HG03442 (cell line): ENCODE measurements around the gene ASTN2.
"Not testable (repeated sequence)": the region's sequence is repeated elsewhere in the genome, so short reads cannot be mapped to it uniquely, and the experiment has no call there.

Experiments
- ATAC-seq: cut with Tn5 transposase; IDR thresholded peaks from one replicate; pipeline ENCODE4 v1.9.1; 2021; ENCODE audit warnings: mild to moderate bottlenecking, moderate library complexity; ENCODE audit not compliant: unreplicated experiment

ASTN2 gene

DNA sequence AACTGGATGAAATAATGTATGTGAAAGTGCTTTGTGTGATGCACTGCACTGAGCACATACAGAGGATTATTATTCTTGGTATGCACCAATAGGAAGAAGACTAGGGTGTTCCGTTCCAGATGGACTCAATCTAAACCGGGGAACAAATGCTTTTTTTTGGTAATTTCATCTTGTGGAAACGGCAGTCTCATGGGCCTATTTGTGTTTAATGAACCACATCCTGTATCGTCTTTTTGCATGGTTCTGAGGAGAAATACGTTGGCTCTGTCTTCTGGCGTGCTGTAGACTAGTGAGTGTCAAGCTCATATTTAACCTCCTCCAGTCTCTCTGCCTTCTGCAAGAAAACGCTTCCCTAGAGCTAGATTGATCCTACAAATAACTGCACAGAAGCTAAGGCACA, 697.7 kb downstream of the ASTN2 start:
- no peak for ATAC-seq

DNA sequence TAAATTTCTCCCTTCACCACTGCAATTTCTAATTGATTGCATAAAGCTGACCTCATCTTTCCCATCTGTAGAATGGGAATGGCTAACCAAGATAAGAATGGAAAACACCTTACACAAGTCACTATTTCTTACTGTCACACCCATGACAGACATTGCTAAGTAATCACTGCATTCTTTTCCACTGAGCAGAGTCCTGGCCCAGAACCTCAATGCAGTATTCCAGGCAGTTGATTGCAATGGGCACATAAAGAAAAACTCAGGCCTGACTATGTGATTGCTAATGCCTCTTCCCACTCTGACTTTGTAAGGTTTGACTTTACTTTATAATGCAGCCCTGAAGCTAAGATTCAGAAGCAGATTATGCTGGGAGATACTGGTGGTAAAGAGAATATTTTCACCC, 698.4 kb downstream of the ASTN2 start:
- ATAC-seq: no peak

DNA sequence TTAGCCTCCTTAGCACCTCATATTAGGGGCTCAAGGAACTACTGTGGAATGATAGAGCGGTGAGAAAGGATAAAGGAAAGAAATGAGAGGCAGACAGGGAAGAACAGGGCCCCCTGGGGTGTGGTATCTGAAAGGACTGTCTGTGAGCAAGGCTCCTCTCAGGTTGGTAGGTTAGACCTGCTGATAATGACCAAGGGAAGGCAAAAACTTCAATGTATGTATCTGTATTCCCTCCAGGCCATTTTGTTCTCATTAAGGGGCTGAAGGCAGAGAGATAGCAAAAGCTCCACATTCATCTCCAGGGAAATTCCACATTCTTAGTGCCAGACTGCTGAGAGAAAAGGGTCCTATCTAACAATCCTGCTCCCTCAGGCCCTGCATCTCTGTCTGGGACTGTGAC, 699.1 kb downstream of the ASTN2 start:
- no peak for ATAC-seq

DNA sequence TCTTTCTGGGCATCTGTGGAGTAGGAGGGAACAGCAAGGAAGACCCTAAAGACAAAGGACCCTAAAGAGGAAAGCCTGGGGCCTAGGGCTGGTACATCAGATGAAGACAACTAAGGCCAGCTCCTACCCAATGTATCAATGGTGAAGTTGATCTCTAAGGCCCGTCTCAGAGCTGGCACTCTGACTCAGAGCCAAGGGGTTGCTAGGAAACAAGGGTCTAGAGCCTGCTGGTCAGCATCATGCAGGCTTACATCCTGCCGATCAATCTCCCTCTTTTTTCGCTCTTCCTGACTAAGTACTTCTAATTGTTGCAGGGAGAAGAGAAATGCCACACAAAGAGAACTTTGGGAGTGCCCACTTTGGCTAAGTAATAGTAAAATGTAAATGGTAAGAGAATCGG, 701.6 kb downstream of the ASTN2 start:
- ATAC-seq: no peak

DNA sequence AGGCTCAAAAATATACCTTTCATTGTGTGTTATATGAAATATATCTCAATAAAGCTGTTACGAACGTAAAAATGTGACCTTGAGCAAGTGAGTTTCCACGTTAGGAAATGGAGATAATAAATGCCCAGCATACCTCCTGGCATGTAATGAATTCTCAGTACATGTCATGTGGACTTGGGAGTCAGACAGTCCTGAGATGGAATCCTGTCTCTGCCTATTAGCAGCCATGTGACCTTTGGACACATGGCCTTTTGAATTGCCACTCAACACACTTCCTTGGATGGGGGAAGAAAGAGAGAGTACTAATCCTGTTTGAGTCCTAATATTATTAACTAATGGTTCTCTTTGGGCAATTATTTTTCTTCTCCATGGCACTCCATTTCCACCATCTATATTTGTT, 702.1 kb downstream of the ASTN2 start:
- no peak for ATAC-seq

DNA sequence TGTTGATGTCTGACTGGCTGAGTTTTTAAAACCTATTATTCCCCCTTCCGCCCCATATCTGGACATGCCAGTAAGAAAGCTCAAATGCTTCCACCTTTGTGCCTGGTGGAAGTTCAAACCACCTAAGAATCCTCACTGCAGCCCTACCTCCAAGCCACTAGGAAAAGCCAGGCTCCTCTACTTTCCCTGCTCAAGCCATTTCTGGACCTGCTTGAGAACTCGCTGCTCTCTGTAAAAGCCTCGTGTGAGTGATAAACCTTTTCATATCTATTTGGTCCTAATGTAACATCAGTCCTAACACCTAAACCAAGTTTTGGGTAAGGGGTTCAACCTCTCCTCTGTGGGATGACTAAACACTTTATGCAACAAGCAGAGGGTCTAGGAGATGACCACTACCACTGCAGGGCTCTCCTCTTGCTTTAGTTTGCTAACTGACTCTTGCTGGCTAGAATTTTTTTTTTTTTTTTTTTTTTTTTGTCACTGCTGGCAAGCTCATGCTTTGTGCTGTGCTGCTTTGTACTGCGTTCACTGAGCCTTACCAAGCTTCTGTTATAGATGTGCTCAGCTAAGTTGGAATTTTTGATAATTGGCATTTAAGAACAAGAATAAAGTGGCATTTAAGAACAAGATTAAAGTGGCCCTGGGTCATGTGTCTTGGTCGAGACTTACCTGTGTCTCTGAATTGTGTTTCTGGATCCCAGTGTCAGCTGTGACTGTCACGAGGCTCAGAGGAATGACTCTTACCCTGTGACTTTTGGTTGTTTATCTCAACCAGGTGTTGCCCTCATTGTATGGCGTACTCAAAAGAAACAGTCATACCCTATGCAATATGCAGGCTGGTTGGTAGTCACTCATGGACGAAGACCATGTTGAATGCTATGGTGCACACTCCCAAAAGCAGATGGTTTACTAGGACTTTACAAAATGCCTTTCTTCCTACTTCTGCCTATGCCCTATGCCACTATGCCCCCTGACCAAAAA, 708.3 kb downstream of the ASTN2 start:
- ATAC-seq: no peak

DNA sequence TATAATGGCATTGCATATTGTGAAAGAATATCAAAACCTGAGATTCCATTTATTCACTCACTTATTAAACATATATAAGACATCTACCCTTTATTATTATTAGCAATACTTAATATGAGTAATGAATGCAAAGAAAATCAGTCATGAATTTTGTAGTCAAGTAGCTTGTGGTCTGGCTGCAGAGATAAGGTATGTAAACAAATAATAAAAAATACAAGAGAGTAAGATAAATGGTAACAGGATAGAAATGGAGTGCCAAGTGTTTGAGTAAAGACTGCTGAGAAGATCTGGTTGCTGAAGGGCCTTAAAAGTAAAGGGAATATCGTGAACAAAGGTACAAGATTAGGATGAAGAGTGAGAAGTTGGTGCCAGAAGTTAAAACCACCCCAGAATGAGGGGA, 709.3 kb downstream of the ASTN2 start:
- no peak for ATAC-seq

DNA sequence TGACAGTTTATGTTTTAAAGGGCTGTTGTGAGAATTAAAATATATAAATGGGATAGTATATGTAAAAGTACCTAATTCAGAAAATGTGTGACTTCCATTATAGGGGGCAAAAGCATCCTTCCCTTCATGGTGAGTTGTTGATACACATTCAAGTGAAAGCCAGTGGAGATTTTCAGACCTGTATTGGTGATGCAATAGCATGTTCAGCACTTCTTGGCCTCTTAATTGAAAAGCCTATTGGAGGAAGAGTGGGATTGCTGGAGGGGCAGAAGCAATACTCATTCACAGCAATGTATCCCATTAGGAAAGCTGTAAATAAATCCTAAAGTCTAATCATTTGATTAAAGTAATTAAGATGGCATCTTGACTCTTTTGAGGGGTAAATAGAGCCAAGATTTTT, 710.4 kb downstream of the ASTN2 start:
- ATAC-seq: no peak

DNA sequence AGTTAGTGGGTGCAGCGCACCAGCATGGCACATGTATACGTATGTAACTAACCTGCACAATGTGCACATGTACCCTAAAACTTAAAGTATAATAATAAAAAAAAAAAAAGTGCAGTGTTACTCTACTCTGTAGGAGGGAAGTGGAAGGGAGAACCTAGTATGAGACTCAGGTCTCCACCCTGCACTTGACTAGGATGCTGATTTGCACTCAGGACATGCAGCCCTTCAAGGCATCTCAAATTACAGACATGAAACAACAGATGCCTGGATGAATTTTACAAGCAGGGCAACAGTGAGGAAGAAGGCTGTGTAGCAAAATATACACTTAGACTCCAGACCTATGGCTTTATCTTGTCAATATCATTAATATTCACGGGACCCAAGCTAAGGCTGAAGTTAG, 711.2 kb downstream of the ASTN2 start:
- no peak for ATAC-seq

DNA sequence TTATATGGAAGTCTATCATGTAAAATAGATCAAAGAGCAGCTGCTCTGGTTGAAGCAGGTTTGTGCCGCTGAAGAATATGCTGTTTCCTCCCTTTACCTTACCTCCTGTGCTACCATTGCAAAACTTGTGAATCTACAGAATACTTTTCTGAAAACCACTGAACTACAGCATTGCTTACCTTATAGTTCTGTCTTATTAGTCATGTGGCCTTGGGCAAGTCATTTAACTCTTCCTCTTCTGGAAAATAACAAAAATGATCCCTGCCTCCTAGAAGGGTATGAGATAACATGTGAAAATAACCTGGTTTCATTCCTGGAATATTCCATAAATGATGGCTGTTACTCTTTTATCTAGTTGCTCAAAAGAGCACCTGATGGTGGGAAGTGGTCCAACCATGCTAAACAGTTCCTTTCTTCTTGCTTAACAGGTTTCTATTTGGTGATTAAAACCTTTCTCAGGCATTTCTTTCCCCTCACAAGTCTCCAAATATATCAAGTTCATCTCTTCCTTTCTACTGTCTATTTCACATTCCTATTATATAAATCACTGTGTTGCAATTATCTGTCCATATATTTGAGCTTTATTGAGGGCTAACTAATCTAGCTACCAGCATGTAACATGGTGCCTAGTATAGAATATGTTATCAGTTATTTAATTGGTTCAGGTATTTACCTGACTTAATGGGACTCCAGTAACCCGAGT, 712.8 kb downstream of the ASTN2 start:
- no peak for ATAC-seq

DNA sequence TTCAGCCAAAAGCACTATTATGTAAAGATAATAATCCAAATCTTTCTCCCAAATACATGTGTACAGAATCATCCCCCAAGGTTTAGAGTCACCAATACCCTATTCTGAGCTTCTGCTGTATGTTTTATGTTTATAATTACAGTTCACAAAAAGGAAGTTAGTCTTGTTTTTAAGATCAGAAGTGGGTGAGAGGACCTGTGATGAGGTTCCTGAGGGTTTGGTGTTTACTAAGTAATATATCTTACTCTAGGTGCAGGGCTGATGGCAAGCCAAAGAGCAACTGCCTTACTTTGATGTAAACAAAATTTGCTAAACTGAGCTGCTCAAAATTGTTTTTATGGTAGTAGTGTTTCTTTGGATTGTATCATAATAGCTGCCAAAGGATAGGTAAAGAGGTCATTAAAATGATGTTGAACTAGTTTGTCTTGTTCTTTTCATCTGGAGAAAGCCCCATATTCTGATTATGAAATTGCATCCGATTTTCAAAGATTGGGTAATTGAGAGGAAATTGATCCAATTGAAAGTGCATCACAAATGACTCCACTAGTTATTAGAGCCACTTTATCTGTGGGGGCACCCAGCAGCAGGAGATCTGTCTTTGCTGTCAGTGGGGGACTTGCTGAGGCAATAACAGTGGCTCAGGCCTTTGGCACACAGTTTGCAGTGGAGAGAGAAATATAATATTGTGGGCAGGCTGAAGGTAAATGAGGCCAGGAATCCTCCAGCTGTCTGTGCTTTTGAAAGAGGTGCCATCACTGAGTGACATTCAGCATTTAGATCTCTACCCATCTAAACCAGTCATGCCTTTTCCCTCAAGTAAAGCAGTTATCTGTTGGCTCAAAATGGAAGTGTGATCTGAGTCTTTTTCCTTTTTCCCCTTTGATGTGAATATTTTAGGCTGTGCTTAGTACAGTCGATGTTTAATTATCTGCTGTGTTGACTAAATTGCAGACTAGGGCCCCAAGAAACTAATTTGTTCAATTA, 713.7 kb downstream of the ASTN2 start:
- no peak for ATAC-seq

DNA sequence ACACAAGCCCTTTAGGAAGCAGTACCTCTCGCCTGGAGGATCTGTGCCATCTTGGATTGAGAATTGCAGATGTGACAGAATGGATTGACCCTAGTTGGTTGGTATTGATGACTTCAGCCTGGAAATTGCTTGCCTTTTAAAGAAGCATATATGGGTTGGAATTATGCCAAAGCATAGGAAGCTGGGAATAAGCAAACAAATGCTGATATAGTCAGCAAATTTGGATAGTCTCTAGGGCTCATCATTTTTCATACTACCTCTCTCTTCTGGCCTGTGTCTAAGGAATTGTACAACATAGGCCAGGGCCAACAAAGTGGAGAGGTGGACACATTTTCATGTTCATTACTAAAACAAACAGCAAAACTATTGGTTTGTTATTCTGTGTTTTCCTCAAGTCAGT, 714.6 kb downstream of the ASTN2 start:
- ATAC-seq: no peak

DNA sequence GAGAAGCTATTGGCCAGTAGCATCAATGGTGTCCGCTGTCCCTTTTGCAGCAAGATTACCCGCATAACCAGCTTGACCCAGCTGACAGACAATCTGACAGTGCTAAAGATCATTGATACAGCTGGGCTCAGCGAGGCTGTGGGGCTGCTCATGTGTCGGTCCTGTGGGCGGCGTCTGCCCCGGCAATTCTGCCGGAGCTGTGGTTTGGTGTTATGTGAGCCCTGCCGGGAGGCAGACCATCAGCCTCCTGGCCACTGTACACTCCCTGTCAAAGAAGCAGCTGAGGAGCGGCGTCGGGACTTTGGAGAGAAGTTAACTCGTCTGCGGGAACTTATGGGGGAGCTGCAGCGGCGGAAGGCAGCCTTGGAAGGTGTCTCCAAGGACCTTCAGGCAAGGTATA, 717.0 kb downstream of the ASTN2 start:
- no peak for ATAC-seq

DNA sequence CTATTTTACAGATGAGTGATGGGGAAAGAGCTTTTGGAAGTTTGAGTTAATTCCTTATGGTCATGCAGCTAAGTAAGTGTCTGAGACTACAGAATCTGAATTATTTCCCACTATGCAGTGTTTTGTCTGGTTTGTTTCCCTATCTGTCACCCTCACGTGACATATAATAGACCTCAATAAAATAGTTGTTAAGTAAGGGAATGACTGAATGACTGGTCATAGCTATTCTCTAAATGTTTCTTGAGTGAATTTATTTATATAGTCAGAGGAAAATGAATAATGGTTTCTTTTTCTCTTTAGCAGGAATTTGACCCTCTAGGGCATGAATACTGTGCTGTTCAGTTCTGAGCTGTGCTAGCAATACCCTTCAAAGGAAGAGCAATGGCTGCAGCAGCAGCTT, 717.5 kb downstream of the ASTN2 start:
- ATAC-seq: no peak

DNA sequence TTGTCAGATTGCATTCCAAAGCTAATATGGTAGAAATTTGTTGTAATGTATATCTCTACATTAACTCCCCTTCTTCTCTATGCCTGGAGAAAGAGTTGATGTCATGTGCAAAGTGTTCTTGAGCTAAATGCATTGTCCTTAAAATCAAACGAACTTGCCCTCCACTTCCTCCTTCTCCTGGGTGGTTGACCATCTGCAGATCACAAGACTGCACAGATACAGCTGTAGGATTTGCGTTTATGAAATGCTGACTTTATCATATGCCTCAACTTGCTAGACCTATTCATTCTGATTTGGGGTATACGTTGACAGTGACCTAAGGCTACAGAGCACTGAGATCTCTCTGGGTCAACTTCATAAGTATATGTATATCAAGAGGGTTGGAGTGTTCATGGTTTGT, 719.4 kb downstream of the ASTN2 start:
- ATAC-seq: no peak

DNA sequence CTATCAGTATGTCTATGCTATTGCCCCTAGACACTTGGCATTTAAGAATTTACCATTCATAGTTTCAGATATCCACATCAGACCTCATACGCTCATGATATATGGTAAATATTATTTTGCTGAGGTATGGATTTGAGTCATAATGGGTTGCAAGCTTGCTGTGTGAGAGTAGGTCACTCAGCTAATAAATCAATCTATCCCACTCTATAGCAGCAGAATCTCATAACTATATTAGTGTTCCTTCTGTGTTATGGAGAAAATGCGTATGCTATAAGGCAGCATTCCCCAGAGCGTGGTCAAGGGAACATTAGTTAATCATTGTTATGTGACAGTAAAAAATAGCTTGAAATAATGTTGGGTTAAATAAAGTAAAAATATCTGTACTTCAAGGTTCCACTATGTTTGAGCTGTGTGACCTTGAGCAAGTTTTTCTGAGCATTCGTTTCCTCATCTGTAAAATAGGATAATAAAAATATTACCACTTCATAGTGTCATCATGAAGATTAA, 720.0 kb downstream of the ASTN2 start:
- no peak for ATAC-seq

DNA sequence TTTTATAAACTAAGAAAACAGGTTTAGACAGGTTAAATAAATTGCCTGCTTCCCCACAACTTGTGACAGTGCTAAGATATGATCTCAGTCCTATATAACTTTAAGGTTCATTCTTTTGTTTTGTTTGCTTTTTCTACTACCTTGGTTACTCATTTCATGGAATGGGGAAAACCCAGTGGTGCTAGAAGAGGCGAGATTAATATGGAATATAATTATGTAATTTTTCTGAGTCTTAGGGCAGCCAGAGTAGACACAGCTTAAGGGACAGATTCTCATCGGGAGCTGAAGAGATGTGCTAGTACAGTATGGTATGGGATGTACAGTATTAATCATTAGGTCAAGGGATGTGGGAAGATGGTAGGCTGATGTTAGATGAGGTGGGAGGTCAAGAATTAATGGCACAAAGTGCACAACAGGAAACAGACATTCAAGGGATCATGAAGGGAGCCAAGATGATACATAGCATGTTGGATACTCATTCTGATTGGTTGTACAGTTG, 721.6 kb downstream of the ASTN2 start:
- ATAC-seq: no peak

DNA sequence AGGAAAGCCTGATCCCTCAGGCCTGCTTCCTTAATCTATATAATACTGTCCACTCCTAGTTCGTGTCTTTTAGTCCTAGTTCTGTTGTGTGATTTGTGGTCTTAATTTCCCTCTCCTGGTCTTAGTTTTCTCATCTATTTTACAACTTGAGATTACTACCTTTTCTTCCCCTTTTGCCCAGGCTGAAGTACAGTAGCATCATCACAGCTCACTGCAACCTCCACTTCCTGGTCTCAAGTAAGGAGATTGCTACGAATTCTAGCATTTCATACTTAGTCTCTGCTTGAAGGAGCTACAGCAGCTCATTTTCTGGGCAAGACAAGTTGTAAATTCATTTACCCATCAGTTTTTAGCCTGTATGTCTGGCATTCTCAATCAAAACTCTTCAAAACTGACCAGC, 722.2 kb downstream of the ASTN2 start:
- no peak for ATAC-seq

DNA sequence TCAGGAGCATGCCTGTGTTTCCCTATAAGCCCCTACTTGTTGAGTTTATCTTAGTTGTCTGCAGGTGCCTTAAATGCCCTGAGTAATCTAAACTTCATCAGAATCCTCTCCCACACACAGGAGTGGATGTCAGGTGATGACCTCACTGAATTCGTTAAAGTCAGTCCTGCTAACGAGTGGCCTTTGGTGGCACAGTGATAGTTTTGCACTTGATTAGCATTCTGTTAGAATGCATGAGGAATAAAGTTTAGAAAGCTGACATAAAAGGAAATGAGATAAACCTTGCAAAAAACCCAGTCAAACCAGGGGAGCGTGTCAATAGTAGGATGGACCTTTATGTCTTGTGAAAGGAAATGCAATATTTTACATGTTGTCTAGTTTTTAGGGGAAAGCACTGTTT, 723.2 kb downstream of the ASTN2 start:
- no peak for ATAC-seq

DNA sequence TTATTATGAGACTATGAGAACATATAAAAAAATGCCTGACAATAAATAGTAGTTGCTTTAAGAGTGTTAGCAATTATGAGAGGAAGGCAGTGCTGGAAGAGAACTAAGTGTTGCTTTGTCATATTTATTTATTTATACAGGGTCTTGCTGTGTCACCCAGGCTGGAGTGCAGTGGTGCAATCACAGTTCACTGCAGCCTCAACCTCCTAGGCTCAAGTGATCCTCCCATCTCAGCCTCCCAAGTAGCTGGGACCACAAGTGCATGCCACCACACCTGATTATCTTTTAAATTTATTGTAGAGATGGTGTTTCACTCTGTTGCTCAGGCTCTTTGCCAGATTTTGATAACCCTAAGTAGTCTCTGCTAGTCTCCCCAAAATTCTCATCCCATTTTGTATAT, 724.1 kb downstream of the ASTN2 start:
- not testable (repeated sequence) for ATAC-seq
